Mesendoderm (in vitro differentiated cells): ENCODE measurements around the gene SMCR8.

Experiments
- DNase-seq: peaks from one replicate; pipeline ENCODE4 v3.0.0; 2013
- H2AK5ac ChIP-seq: 2 replicates; pipeline ENCODE4 v1.6.1; 2013; ENCODE audit warnings: low read length, inconsistent platforms
- H2BK120ac ChIP-seq: 2 replicates; pipeline ENCODE4 v1.6.1; 2013; ENCODE audit warnings: low read depth, mild to moderate bottlenecking, low read length, moderate library complexity, mixed read lengths
- H2BK15ac ChIP-seq: replicated peaks from 2 replicates; pipeline ENCODE4 v1.6.1; 2013; ENCODE audit warnings: low read depth, mild to moderate bottlenecking, moderate library complexity
- H2BK5ac ChIP-seq: 2 replicates; pipeline ENCODE4 v1.6.1; 2013; ENCODE audit warnings: low read length, inconsistent platforms
- H3K18ac ChIP-seq: 2 replicates; pipeline ENCODE4 v1.6.1; 2013; ENCODE audit warnings: mild to moderate bottlenecking, low read length, mixed read lengths
- H3K23ac ChIP-seq: one replicate; pipeline ENCODE4 v1.6.1; 2013; ENCODE audit warnings: low read length
- H3K27ac ChIP-seq: 2 replicates; pipeline ENCODE4 v1.5.1; 2013; ENCODE audit warnings: low read depth, mild to moderate bottlenecking, inconsistent platforms, low read length, moderate library complexity
- H3K27me3 ChIP-seq: 2 replicates; pipeline ENCODE4 v1.6.1; 2013; ENCODE audit warnings: low read length, control low read depth, mild to moderate bottlenecking, inconsistent platforms; ENCODE audit not compliant: insufficient read depth, poor library complexity
- H3K36me3 ChIP-seq: 2 replicates; pipeline ENCODE4 v1.6.1; 2013; ENCODE audit warnings: low read length, inconsistent platforms; ENCODE audit not compliant: control insufficient read depth, insufficient read depth
- H3K4ac ChIP-seq: one replicate; pipeline ENCODE4 v1.6.1; 2013; ENCODE audit warnings: low read depth, mild to moderate bottlenecking, low read length, moderate library complexity
- H3K4me1 ChIP-seq: 2 replicates; pipeline ENCODE4 v1.6.1; 2013; ENCODE audit warnings: low read depth, low read length, inconsistent platforms; ENCODE audit not compliant: control insufficient read depth
- H3K4me2 ChIP-seq: 2 replicates; pipeline ENCODE4 v1.6.1; 2013; ENCODE audit warnings: low read length
- H3K4me3 ChIP-seq: 2 replicates; pipeline ENCODE4 v1.5.1; 2013; ENCODE audit warnings: mild to moderate bottlenecking, low read length
- H3K56ac ChIP-seq: one replicate; pipeline ENCODE4 v1.6.1; 2013; ENCODE audit warnings: low read length
- H3K79me1 ChIP-seq: 2 replicates; pipeline ENCODE4 v1.6.1; 2013; ENCODE audit warnings: low read length, inconsistent platforms
- H3K79me2 ChIP-seq: 2 replicates; pipeline ENCODE4 v1.6.1; 2013; ENCODE audit warnings: mild to moderate bottlenecking, low read length; ENCODE audit not compliant: control insufficient read depth, insufficient read depth
- H3K9ac ChIP-seq: 2 replicates; pipeline ENCODE4 v1.6.1; 2013; ENCODE audit warnings: low read length, inconsistent platforms
- H4K5ac ChIP-seq: one replicate; pipeline ENCODE4 v1.6.1; 2013; ENCODE audit warnings: low read length
- H4K8ac ChIP-seq: one replicate; pipeline ENCODE4 v1.6.1; 2013; ENCODE audit warnings: low read depth, mild to moderate bottlenecking, control low read depth, low read length, moderate library complexity
- WGBS: extraction: QIAGEN DNeasy Blood & Tissue Kit; methylation state at CpG from one replicate; pipeline ENCODE4 v1.1.7; 2013; ENCODE audit warnings: low lambda C conversion rate, missing lambda C conversion rate; ENCODE audit not compliant: insufficient coverage; ENCODE audit errors: extremely low coverage; 5-methylcytosine and 5-hydroxymethylcytosine counted together

The SMCR8 gene

DNA sequence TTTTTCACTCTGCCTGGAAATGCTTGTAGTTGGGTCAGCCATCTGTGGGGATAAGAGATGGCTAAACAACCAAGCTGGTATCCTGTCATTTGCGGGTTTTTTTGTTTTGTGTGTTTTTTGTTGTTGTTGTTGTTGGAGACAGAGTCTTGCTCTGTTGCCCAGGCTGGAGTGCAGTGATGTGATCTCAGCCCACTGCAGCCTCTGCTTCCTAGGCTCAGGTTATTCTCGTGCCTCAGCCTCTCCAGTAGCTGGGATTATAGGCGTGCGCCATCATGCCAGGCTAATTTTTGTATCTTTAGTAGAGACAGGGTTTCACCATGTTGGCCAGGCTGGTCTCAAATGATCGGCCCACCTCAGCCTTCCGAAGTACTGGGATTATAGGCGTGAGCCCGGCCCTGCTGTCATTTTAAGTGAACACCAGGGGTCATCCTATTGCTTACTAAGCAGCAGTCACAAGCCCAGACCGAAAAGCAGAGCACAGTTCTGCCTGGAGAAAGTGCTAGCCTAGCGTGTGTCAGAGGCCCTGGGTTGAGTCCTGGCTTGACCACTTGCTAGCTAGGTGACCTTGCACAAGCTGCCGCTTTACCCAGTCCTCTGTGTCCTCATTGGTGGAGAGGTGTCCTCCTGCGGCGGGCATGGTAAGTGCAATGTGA, 4.6 kb downstream of the SMCR8 start:
- Histone ChIP-seq H2AK5ac (no peak overlapping the region), H4K8ac (no peak overlapping the region), H2BK15ac (no peak overlapping the region), H3K36me3 (no peaks in the 10 kb centered on the region), H3K4me3 (no peak overlapping the region), H3K4me2 (no peak overlapping the region), H3K4me1 (no peaks in the 10 kb centered on the region), H4K5ac (no peak overlapping the region), H3K56ac (peak overlapping the region; percentile 44), H3K79me2 (peaks cover 34% of the 10 kb centered on the region), H3K79me1 (peaks cover 30% of the 10 kb centered on the region), H2BK5ac (no peak overlapping the region), H3K27ac (no peak overlapping the region), H2BK120ac (no peak overlapping the region), H3K27me3 (no peaks in the 10 kb centered on the region), H3K9ac (peak overlapping the region; percentile 30), H3K4ac (no peak overlapping the region), H3K23ac (no peak overlapping the region), H3K18ac (no peak overlapping the region)
- WGBS = no CpG with 5 or more reads among the region's 13 CpGs
- peak; percentile 83 for DNase-seq

DNA sequence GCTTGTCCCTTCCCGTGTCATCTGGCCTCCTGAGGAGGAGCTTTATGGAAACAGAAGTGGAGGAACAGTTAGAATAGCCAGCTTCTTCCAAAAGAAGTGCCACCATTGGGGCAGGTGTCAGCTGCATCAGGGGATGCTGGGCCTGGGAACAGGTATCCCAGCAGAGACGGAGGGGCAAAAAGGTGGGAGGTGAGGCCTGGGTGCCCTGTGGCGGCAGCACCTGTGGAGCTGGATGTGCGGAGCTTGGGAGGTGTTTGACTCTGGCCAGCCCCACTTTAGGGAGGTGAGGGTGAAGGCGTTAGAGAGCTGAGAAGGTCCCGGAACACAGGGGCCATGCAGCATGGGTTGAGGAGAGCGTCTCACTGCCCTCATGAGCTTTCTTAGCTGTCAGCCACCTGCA, 5.2 kb downstream of the SMCR8 start:
- H3K79me2 ChIP-seq = peaks cover 34% of the 10 kb centered on the region
- H2BK15ac ChIP-seq = no peak overlapping the region
- DNase-seq = no peak
- no peak overlapping the region for H3K27ac ChIP-seq
- H3K23ac ChIP-seq = no peak overlapping the region
- H3K27me3 ChIP-seq = no peaks in the 10 kb centered on the region
- H4K8ac ChIP-seq = no peak overlapping the region
- no peak overlapping the region for H2BK5ac ChIP-seq
- no peak overlapping the region for H3K4me3 ChIP-seq
- no peak overlapping the region for H3K18ac ChIP-seq
- peaks cover 30% of the 10 kb centered on the region for H3K79me1 ChIP-seq
- no peak overlapping the region for H4K5ac ChIP-seq
- H3K4me2 ChIP-seq = no peak overlapping the region
- H3K36me3 ChIP-seq = peaks cover 1% of the 10 kb centered on the region
- WGBS = no CpG with 5 or more reads among the region's 7 CpGs
- H3K4me1 ChIP-seq = no peaks in the 10 kb centered on the region
- no peak overlapping the region for H3K4ac ChIP-seq
- H2AK5ac ChIP-seq = no peak overlapping the region
- H3K56ac ChIP-seq = no peak overlapping the region
- H2BK120ac ChIP-seq = no peak overlapping the region
- H3K9ac ChIP-seq = no peak overlapping the region

GRCh38 chr17:18321309-18321708, 6.2 kb downstream of the SMCR8 start:
- H3K36me3 ChIP-seq = peaks cover 3% of the 10 kb centered on the region
- peak; percentile 67 for DNase-seq
- no CpG with 5 or more reads among the region's 5 CpGs for WGBS

DNA sequence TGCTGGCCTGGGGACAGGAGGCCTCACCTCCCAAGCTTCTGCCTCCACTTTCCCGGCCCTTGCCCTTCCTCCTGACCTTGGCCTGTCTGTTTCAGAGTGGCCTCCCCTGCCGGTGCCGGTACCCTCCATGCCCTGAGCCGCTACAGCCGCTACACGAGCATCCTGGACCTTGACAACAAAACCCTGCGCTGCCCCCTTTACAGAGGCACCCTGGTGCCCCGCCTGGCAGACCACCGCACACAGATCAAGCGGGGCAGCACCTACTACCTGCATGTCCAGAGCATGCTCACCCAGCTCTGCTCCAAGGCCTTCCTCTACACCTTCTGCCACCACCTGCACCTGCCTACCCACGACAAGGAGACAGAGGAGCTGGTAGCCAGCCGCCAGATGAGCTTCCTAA, 7.4 kb downstream of the SMCR8 start:
- Histone ChIP-seq H3K4me2 (no peak overlapping the region), H3K4ac (no peak overlapping the region), H3K4me3 (no peak overlapping the region), H3K79me2 (peaks cover 14% of the 10 kb centered on the region), H3K36me3 (peaks cover 3% of the 10 kb centered on the region), H3K27me3 (no peaks in the 10 kb centered on the region), H4K5ac (no peak overlapping the region), H3K23ac (no peak overlapping the region), H3K18ac (no peak overlapping the region), H3K9ac (no peak overlapping the region), H2BK15ac (no peak overlapping the region), H2BK5ac (no peak overlapping the region), H3K56ac (no peak overlapping the region), H4K8ac (no peak overlapping the region), H2BK120ac (no peak overlapping the region), H2AK5ac (no peak overlapping the region), H3K4me1 (no peaks in the 10 kb centered on the region), H3K27ac (no peak overlapping the region), H3K79me1 (peaks cover 16% of the 10 kb centered on the region)
- no peak for DNase-seq
- WGBS = no CpG with 5 or more reads among the region's 12 CpGs

More at GRCh38 chr17:18321309-18321708, 6.2 kb downstream of the SMCR8 start:
- no peak overlapping the region for H3K23ac ChIP-seq
- H3K56ac ChIP-seq = no peak overlapping the region
- no peak overlapping the region for H2AK5ac ChIP-seq
- H3K4me3 ChIP-seq = no peak overlapping the region
- H2BK120ac ChIP-seq = no peak overlapping the region
- no peak overlapping the region for H3K27ac ChIP-seq
- H3K27me3 ChIP-seq = no peaks in the 10 kb centered on the region
- H3K79me2 ChIP-seq = peaks cover 26% of the 10 kb centered on the region
- H3K4me1 ChIP-seq = no peaks in the 10 kb centered on the region
- no peak overlapping the region for H3K4ac ChIP-seq
- H2BK15ac ChIP-seq = no peak overlapping the region
- H3K79me1 ChIP-seq = peaks cover 23% of the 10 kb centered on the region
- no peak overlapping the region for H3K18ac ChIP-seq
- no peak overlapping the region for H2BK5ac ChIP-seq
- H4K8ac ChIP-seq = no peak overlapping the region
- H4K5ac ChIP-seq = no peak overlapping the region
- H3K9ac ChIP-seq = no peak overlapping the region
- no peak overlapping the region for H3K4me2 ChIP-seq

DNA sequence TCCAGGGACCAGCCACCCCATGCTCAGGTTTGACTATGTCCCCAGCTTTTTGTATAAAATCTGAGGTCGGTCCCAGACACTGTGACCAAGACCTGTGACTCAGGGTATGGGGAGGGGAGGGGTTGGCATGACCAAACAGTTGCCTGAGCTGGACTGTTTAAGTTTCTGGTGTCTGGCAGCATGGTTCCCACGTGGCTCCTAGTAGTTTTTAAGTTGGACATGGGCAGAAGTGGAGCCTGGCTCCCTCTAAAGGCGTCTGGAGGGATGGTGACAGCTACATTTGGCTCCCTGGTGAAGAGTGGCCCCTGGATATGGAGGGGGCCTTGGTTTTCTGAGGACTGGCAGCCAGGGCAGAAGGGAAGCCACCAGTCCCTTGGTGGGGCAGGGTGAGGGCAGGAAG, 7.9 kb downstream of the SMCR8 start:
- no peak overlapping the region for H2BK120ac ChIP-seq
- WGBS = no CpG with 5 or more reads among the region's 3 CpGs
- no peak overlapping the region for H3K27ac ChIP-seq
- no peak overlapping the region for H3K18ac ChIP-seq
- no peak overlapping the region for H2BK15ac ChIP-seq
- H3K56ac ChIP-seq = no peak overlapping the region
- no peak overlapping the region for H2BK5ac ChIP-seq
- H3K79me1 ChIP-seq = peaks cover 13% of the 10 kb centered on the region
- H3K79me2 ChIP-seq = peaks cover 9% of the 10 kb centered on the region
- no peaks in the 10 kb centered on the region for H3K4me1 ChIP-seq
- no peak overlapping the region for H3K4me3 ChIP-seq
- no peak overlapping the region for H4K5ac ChIP-seq
- H4K8ac ChIP-seq = no peak overlapping the region
- H2AK5ac ChIP-seq = no peak overlapping the region
- no peak overlapping the region for H3K9ac ChIP-seq
- no peaks in the 10 kb centered on the region for H3K27me3 ChIP-seq
- no peak overlapping the region for H3K4ac ChIP-seq
- no peak overlapping the region for H3K4me2 ChIP-seq
- peaks cover 3% of the 10 kb centered on the region for H3K36me3 ChIP-seq
- DNase-seq = no peak
- H3K23ac ChIP-seq = no peak overlapping the region
